ENCODE data around the gene NAA10. TPM values are rescaled to one million over a fixed set of nuclear protein-coding genes. Genes with fewer than 3 reads are reported as not detected.
"Not testable (repeated sequence)": the region's sequence is repeated elsewhere in the genome, so short reads cannot be mapped to it uniquely, and the experiment has no call there.

NAA10 gene
- total RNA-seq (90.1 and 127 TPM in 2 replicates), polyA plus RNA-seq (163 and 186 TPM in 2 replicates)

DNA sequence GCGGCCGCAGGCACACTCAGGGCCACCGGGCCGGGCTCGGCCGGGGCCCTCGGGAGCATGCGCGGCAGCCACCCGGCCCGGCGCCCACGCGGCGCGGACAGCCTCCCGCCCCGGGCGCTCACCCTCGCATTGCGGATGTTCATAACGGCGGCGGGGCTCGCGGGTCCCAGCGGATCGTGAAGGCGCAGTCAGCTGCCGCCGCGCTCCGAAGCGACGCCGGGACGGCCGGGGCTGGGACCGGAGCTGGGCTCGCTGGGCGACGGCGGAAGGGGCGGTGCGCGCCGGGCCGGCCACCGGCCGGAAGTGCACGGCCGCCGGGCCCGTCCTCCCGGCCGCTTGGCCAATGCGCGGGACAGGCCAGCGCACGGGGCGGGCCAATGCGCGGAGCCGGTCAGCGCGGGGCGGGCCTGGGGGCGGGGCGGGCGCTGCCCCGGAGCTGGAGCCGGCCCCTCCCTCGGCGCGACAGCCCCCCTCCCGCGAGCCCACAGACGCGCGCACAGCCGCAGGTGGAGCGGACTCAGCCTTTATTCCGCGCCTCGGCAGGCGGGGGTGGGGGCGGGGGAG lies at the start of gene NAA10:
NAA10 (minus strand) TSS at position 276 of the 564 bp plus-strand sequence; CDS start at position 143, 133 bp downstream.
- TF ChIP-seq, protein P1, sequence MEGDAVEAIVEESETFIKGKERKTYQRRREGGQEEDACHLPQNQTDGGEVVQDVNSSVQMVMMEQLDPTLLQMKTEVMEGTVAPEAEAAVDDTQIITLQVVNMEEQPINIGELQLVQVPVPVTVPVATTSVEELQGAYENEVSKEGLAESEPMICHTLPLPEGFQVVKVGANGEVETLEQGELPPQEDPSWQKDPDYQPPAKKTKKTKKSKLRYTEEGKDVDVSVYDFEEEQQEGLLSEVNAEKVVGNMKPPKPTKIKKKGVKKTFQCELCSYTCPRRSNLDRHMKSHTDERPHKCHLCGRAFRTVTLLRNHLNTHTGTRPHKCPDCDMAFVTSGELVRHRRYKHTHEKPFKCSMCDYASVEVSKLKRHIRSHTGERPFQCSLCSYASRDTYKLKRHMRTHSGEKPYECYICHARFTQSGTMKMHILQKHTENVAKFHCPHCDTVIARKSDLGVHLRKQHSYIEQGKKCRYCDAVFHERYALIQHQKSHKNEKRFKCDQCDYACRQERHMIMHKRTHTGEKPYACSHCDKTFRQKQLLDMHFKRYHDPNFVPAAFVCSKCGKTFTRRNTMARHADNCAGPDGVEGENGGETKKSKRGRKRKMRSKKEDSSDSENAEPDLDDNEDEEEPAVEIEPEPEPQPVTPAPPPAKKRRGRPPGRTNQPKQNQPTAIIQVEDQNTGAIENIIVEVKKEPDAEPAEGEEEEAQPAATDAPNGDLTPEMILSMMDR (IDR thresholded peaks at IDR 0.05; ENCODE audit: low read depth, low read length) = no peak
- peak; percentile 77 to 84 for DNase-seq (ENCODE audit: low read depth in 1 of 2, low spot score in 1 of 2)

DNA sequence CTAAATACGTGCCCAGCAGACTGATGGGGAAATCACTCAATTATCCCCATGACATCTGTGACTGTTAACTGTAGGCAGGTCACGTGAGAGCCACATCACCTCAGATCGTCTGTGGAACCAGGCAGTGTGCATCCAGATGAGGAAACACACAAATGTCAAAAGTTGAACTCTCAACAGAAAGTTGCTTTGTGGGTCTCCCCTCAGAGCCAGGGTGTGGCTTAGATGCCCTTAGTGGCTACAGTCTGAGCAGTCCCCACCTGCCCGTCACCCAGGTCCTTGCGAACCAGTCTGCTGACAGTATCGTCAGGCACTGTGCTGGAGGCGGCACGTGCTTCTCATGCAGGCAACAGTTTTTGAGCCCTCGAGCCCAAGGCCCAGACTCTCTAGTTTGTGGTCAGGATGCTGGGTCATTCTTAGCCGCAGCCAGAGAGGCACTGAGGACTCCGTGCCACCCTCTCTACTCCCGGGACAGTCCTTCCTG lies 48.5 kb upstream of the NAA10 start:
- no peak for DNase-seq (ENCODE audit: low read depth in 1 of 2, low spot score in 1 of 2)
- Histone ChIP-seq H3K27me3 (no peaks in the 10 kb centered on the region), H3K4me3 (no peak overlapping the region), H3K36me3 (no peaks in the 10 kb centered on the region), H3K9me3 (ENCODE audit: low read depth) (no peaks in the 10 kb centered on the region), H3K27ac (no peak overlapping the region), H3K4me1 (ENCODE audit: low read depth) (no peaks in the 10 kb centered on the region)
- TF ChIP-seq, protein P1 (IDR thresholded peaks at IDR 0.05; ENCODE audit: low read depth, low read length) = no peak

More for the DNA sequence above, at the start of gene NAA10:
- H3K27me3 ChIP-seq = no peaks in the 10 kb centered on the region
- no peaks in the 10 kb centered on the region for H3K36me3 ChIP-seq
- H3K9me3 ChIP-seq (ENCODE audit: low read depth) = no peaks in the 10 kb centered on the region
- H3K4me1 ChIP-seq (ENCODE audit: low read depth) = no peaks in the 10 kb centered on the region
- H3K4me3 ChIP-seq = peak within 1 kb of the TSS; percentile 78
- H3K27ac ChIP-seq = peak within 1 kb of the TSS; percentile 53

DNA sequence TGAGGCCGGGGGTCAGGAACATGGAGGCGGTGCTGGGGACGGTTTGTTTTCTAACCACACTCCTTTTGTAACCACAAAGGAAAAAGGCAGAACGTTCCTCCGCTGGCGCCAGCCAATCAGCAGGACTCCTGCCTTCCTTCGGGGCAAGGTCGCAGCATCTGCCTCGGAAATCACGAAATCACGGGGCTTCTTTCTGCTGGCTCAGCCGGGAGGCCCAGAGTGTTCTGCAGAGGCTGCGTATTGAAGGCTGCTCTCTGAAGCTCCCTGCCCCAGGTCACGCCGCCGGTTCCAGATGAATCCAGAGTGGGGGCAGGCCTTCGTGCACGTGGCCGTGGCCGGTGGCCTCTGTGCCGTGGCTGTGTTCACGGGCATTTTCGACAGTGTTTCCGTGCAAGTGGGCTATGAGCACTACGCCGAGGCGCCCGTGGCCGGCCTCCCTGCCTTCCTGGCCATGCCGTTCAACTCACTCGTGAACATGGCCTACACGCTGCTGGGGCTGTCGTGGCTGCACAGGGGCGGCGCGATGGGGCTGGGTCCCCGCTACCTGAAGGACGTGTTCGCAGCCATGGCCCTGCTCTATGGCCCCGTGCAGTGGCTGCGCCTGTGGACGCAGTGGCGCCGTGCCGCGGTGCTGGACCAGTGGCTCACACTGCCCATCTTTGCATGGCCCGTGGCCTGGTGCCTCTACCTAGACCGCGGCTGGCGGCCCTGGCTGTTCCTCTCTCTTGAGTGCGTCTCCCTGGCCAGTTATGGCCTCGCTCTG lies 47.1 kb upstream of the NAA10 start:
- TF ChIP-seq, protein P1 (IDR thresholded peaks at IDR 0.05; ENCODE audit: low read depth, low read length) = no peak
- no peaks in the 10 kb centered on the region for H3K4me1 ChIP-seq (ENCODE audit: low read depth)
- H3K27ac ChIP-seq = no peak overlapping the region
- H3K4me3 ChIP-seq = no peak overlapping the region
- H3K27me3 ChIP-seq = no peaks in the 10 kb centered on the region
- no peaks in the 10 kb centered on the region for H3K9me3 ChIP-seq (ENCODE audit: low read depth)
- DNase-seq (ENCODE audit: low read depth in 1 of 2, low spot score in 1 of 2) = no peak
- H3K36me3 ChIP-seq = no peaks in the 10 kb centered on the region

DNA sequence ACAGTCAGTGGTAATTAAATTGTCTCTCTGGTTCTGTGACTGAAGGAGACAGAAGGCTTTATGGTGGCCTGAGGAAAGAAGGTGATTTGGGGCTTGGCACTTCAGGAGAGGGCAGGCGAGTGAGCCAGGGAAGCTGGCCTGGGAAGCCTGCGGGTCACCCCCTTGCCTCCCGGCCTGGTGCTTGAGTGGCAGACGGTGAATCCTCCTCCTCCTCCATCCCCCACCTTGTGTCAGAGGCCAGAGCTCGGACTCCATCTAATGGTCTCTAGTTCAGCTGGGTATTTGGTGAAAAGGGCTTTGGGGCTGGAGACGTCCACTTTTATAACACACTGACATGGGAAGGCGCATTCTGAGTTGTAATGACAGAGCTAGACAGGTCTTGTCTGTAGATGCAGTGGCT lies 46.4 kb upstream of the NAA10 start:
- H3K27ac ChIP-seq = no peak overlapping the region
- no peak for DNase-seq (ENCODE audit: low read depth in 1 of 2, low spot score in 1 of 2)
- TF ChIP-seq, protein P1 (IDR thresholded peaks at IDR 0.05; ENCODE audit: low read depth, low read length) = no peak
- no peaks in the 10 kb centered on the region for H3K36me3 ChIP-seq
- H3K9me3 ChIP-seq (ENCODE audit: low read depth) = no peaks in the 10 kb centered on the region
- no peak overlapping the region for H3K4me3 ChIP-seq
- no peaks in the 10 kb centered on the region for H3K27me3 ChIP-seq
- no peaks in the 10 kb centered on the region for H3K4me1 ChIP-seq (ENCODE audit: low read depth)

DNA sequence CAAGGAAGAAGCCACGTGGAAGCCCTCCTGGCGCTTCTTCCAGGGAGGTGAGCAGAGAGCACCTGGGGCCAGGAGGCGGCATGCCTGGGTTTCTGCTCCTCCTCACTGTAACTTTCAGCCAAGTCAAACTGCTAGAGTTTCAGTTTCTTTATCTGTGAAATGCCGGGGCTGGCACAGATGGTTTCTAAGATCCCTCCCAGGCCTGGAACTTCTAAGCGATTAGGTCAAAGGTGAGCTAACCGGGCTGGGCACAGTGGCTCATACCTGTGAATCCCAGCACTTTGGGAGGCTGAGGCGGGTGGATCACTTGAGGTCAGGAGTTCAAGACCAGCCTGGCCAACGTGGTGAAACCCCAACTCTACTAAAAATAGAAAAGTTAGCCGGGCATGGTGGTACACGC lies 45.6 kb upstream of the NAA10 start:
- H3K9me3 ChIP-seq (ENCODE audit: low read depth); H3K36me3 ChIP-seq; H3K4me1 ChIP-seq (ENCODE audit: low read depth); DNase-seq (ENCODE audit: low read depth in 1 of 2, low spot score in 1 of 2); H3K27me3 ChIP-seq; H3K4me3 ChIP-seq; H3K27ac ChIP-seq: not testable (repeated sequence)

DNA sequence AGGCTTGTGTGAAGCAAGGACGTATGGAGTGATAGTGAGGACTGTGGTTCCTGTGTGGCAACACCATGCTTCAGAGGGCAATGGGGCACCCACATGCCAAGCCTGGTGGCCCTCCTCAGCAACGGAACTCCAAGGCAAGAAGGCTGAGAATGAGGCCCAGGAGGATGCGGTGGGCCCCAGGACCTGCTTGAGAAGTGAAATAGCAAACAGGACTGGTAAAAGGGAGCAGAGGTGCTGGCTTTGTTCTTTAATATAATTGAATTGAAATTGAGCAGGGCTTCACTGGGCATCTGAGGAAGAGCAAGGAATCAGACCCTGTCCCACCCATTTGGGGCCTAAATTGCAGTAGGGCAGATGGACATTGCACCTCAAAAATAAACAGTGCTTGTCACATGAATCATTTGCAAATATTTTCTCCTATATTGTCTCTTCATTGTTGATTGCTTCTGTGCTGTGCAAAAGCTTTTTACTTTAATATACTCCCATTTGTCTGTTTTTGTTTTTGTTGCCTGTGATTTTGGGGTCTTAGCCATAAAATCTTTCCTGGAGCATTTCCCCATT lies 40.0 kb upstream of the NAA10 start:
- TF ChIP-seq, protein P1 (IDR thresholded peaks at IDR 0.05; ENCODE audit: low read depth, low read length) = no peak
- no peaks in the 10 kb centered on the region for H3K4me1 ChIP-seq (ENCODE audit: low read depth)
- no peak for DNase-seq (ENCODE audit: low read depth in 1 of 2, low spot score in 1 of 2)
- H3K27me3 ChIP-seq = no peaks in the 10 kb centered on the region
- H3K27ac ChIP-seq = no peak overlapping the region
- H3K9me3 ChIP-seq (ENCODE audit: low read depth) = no peaks in the 10 kb centered on the region
- no peak overlapping the region for H3K4me3 ChIP-seq
- H3K36me3 ChIP-seq = peaks cover 2% of the 10 kb centered on the region
